KMS-11 (cell line): Measurements from ENCODE around the gene ACAP1.

ENCODE experiments used
- H2AFZ ChIP-seq: fragments of 200-600 bp; sonication (generic); 2 replicates; pipeline ENCODE4 v1.6.1; 2016; ENCODE audit warnings: antibody characterized with exemption, mixed run types, low read depth
- H3K27ac ChIP-seq: fragments of 200-600 bp; sonication (generic); 2 replicates; pipeline ENCODE4 v1.6.1; 2016; ENCODE audit warnings: mild to moderate bottlenecking, mixed run types
- H3K27me3 ChIP-seq: fragments of 200-600 bp; sonication (generic); 2 replicates; pipeline ENCODE4 v1.6.1; 2017; ENCODE audit warnings: mild to moderate bottlenecking, low read depth, mixed run types, moderate library complexity; ENCODE audit not compliant: insufficient read depth
- H3K36me3 ChIP-seq: fragments of 200-600 bp; sonication (generic); 2 replicates; pipeline ENCODE4 v1.6.1; 2017; ENCODE audit warnings: mild to moderate bottlenecking, mixed run types; ENCODE audit not compliant: insufficient read depth
- H3K4me1 ChIP-seq: fragments of 200-600 bp; sonication (generic); 2 replicates; pipeline ENCODE4 v1.6.1; 2016; ENCODE audit warnings: mild to moderate bottlenecking, low read depth, mixed run types; ENCODE audit not compliant: poor library complexity, severe bottlenecking
- H3K4me2 ChIP-seq: fragments of 200-600 bp; sonication (generic); 2 replicates; pipeline ENCODE4 v1.7.0; 2016; ENCODE audit warnings: mild to moderate bottlenecking, mixed run types
- H3K4me3 ChIP-seq: fragments of 200-600 bp; sonication (generic); IDR thresholded peaks from 2 replicates; pipeline ENCODE4 v1.6.1; 2017; ENCODE audit warnings: low read depth, low read length, mixed read lengths; ENCODE audit not compliant: insufficient read depth
- H3K79me2 ChIP-seq: fragments of 200-600 bp; sonication (generic); 2 replicates; pipeline ENCODE4 v1.6.1; 2016; ENCODE audit warnings: low read depth, mixed run types; ENCODE audit not compliant: insufficient read depth
- H3K9ac ChIP-seq: fragments of 200-600 bp; sonication (generic); 2 replicates; pipeline ENCODE4 v1.6.1; 2016; ENCODE audit warnings: mild to moderate bottlenecking, mixed run types
- H4K20me1 ChIP-seq: fragments of 200-600 bp; sonication (generic); 2 replicates; pipeline ENCODE4 v1.6.1; 2016; ENCODE audit warnings: mild to moderate bottlenecking, mixed run types; ENCODE audit not compliant: insufficient read depth
- CTCF ChIP-seq: fragments of 200-600 bp; sonication (generic); conservative IDR thresholded peaks from 2 replicates; pipeline ENCODE4 v1.6.1; 2017; ENCODE audit warnings: low read depth, mild to moderate bottlenecking, antibody characterized with exemption, low read length, moderate library complexity, mixed read lengths

The ACAP1 gene

GRCh38 chr17:7370853-7371252, 34.5 kb downstream of the ACAP1 start:
- Histone ChIP-seq H3K9ac (no peak overlapping the region), H3K4me1 (no peaks in the 10 kb centered on the region), H2AFZ (no peak overlapping the region), H3K4me2 (no peak overlapping the region), H4K20me1 (no peaks in the 10 kb centered on the region), H3K4me3 (no peak overlapping the region), H3K36me3 (no peaks in the 10 kb centered on the region), H3K27ac (no peak overlapping the region), H3K27me3 (no peaks in the 10 kb centered on the region), H3K79me2 (no peaks in the 10 kb centered on the region)
- TF ChIP-seq CTCF: no peak

GRCh38 chr17:7374353-7374752, 38.0 kb downstream of the ACAP1 start:
- Histone ChIP-seq H2AFZ (no peak overlapping the region), H3K79me2 (no peaks in the 10 kb centered on the region)

GRCh38 chr17:7379134-7379533, 42.8 kb downstream of the ACAP1 start:
- Histone ChIP-seq H3K27me3 (no peaks in the 10 kb centered on the region), H4K20me1 (no peaks in the 10 kb centered on the region)

More at GRCh38 chr17:7374353-7374752, 38.0 kb downstream of the ACAP1 start:
- Histone ChIP-seq H3K4me2 (no peak overlapping the region), H3K36me3 (no peaks in the 10 kb centered on the region), H3K4me1 (no peaks in the 10 kb centered on the region), H4K20me1 (no peaks in the 10 kb centered on the region), H3K27ac (no peak overlapping the region), H3K27me3 (no peaks in the 10 kb centered on the region), H3K4me3 (no peak overlapping the region), H3K9ac (no peak overlapping the region)
- no peak for TF ChIP-seq CTCF

GRCh38 chr17:7380321-7380720, 44.0 kb downstream of the ACAP1 start:
- no peak overlapping the region for H3K4me3 ChIP-seq
- H2AFZ ChIP-seq: no peak overlapping the region
- H3K4me1 ChIP-seq: no peaks in the 10 kb centered on the region
- H3K27ac ChIP-seq: no peak overlapping the region
- no peaks in the 10 kb centered on the region for H3K36me3 ChIP-seq
- H3K79me2 ChIP-seq: no peaks in the 10 kb centered on the region
- no peaks in the 10 kb centered on the region for H4K20me1 ChIP-seq
- H3K27me3 ChIP-seq: no peaks in the 10 kb centered on the region
- H3K9ac ChIP-seq: no peak overlapping the region
- no peak for TF ChIP-seq CTCF
- H3K4me2 ChIP-seq: no peak overlapping the region

More at GRCh38 chr17:7379134-7379533, 42.8 kb downstream of the ACAP1 start:
- Histone ChIP-seq H3K36me3 (no peaks in the 10 kb centered on the region), H3K9ac (no peak overlapping the region), H3K4me3 (no peak overlapping the region), H3K79me2 (no peaks in the 10 kb centered on the region), H3K4me2 (no peak overlapping the region), H2AFZ (no peak overlapping the region), H3K4me1 (no peaks in the 10 kb centered on the region), H3K27ac (no peak overlapping the region)
- no peak for TF ChIP-seq CTCF
